Inflammatory macrophage (primary cell): Measurements from ENCODE around the gene LGALS12.

Experiments
- DNase-seq, 2 donors: peaks; one replicate each; pipeline ENCODE4 v3.0.0-alpha.2; 2020 to 2022
- total RNA-seq, 18 experiments: gene quantifications; one replicate each; lab custom pipeline; 2026; ENCODE audit warnings: mixed read lengths in 6 of 18, inconsistent platforms in 2 of 18; lab: John Stamatoyannopoulos, UW

LGALS12 gene, protein sequence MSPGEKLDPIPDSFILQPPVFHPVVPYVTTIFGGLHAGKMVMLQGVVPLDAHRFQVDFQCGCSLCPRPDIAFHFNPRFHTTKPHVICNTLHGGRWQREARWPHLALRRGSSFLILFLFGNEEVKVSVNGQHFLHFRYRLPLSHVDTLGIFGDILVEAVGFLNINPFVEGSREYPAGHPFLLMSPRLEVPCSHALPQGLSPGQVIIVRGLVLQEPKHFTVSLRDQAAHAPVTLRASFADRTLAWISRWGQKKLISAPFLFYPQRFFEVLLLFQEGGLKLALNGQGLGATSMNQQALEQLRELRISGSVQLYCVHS
- 0 to 16.9 (median 0.86) reads per million in 18 experiments for total RNA-seq

DNA sequence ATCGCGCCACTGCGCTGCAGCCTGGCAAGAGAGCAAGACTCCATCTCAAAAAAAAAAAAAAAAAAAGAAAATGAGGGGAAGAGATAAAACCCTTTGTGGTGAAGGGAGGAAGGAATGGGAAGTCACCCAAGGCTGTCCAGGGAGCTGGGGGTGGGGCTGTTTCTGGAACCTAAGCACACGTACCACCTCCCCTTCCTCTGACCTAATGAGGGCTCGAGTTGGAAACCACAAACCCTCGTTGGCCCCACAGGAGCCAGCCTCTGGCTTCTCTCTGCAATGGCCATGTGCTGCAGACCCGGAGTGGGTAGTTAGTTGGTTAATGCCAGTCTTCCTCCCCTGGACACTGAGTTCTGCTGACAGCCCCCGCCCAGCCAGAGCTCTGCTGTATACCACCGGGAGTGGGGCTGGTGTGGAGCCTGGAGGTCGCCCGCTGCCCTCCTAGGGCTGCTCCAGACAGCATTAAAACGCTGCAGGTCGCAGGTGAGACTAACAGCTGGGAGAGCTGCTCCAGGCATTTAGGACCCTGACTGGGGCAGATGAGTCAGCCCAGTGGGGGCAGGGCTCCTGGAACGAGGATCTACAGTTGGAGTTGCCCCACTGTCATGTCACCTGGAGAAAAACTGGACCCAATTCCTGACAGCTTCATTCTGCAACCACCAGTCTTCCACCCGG, at the start of gene LGALS12:
TSS of gene LGALS12 (plus strand) at position 228 of the 672 bp plus-strand sequence. CDS start at position 603, 375 bp downstream.
- peak; percentile 63 to 74 for DNase-seq

DNA sequence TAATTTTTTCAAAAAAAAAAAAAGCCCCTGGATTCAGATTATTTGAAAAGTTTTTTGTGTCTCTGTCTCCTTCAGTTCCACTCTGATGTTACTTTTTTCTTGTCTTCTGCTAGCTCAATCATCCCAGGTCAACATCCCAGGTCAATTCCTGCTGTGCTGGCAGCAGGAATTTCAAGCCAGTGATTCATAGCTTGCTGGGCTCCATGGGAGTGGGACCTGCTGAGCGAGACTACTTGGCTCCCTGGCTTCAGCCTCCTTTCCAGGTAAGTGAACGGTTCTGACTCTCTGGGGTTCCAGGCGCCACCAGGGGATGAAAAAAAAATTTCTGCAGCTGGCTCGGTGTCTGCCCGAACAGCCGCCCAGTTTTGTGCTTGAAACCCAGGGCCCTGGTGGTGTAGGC, 46.3 kb upstream of the LGALS12 start:
- no peak for DNase-seq

DNA sequence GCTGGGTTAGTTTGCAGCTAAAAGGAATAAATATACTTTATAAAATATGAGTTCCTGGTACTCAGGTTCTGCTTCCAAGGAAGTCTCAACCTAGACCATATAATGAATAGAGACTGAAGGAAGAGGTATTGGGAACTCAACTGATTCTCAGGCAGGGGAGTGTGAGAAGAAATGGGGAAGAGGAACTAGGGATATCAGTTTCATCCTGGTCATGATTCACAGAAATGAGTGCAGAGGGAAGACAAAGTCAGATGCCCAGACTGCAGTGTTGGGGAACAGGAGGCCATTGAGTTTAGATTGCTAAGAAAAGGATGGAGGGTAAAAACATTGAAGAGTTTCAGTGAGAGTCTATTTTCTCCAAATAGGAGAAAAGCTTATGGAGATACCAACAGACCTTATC, 43.7 kb upstream of the LGALS12 start:
- DNase-seq = peak; percentile 47 to 52

DNA sequence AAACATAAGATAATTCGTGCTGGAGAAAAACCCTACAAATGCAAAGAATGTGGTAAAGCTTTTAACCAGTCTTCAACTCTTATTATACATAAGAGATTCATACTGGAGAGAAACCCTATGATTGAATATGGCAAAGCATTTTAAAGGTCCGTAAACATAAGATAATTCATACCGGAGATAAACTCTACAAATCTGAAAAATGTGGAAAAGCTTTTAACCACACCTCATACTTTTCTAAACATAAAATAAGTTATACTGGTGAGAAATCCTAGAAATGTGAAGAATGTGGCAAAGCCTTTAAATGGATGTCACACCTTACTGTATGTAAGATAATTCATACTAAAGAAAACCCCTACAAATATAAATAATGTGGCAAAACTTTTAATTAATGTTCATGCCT, 35.6 kb upstream of the LGALS12 start:
- no peak for DNase-seq

DNA sequence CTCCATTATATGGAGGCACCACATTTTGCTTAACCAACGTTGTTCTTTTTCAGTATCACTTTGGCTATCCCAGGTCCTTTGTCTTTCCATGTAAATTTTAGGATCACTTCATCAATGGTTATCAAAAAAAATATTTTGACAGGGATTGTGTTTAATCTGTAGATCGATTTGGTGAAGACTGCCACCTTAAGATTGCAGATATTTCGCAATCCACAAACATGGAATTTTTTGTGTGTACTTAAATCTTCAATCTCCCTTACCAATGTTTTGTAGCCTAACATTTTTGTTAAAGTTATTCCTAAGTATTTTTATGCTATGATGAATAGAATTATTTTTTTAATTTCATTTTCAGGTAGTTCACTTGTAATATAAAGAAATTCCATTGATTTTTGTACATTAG, 33.5 kb upstream of the LGALS12 start:
- DNase-seq = no peak

DNA sequence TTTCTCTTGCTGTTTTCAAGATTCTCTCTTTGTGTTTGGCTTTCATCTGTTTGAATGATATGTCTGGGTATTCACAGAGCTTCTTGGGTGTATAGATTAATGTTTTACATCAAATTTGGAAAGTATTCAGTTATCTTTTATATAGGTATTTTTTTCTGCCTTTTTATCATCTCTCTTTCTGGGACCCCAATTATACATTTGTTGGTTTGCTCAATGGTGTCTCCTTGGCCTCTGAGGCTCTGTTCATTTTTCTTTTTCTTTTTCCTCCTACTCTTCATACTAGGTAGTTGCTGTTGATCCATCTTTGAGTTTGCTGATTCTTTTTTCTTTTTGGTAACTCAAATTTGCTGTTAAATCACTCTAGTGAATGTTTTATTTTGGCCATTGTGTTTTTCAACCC, 29.3 kb upstream of the LGALS12 start:
- no peak for DNase-seq

DNA sequence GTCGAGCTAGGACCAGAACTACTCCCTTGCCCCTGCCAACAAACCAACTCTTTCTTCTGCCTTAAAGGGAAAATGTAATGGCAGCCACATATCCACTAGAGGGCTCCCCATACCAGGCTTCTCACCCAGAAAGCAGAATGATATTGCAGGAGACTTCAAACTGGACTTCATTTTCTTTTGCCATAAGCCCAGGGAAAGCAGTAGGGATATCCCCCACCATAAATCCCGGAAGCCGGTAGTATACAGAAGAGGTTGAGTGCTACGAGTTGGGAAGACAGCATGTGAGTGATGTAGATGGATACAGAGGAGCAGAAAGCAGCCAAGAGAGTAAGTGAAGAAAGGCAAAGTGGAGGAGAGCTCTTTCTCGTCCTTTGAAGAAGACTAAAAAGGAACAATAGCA, 27.0 kb upstream of the LGALS12 start:
- peak; percentile 74 to 79 for DNase-seq

DNA sequence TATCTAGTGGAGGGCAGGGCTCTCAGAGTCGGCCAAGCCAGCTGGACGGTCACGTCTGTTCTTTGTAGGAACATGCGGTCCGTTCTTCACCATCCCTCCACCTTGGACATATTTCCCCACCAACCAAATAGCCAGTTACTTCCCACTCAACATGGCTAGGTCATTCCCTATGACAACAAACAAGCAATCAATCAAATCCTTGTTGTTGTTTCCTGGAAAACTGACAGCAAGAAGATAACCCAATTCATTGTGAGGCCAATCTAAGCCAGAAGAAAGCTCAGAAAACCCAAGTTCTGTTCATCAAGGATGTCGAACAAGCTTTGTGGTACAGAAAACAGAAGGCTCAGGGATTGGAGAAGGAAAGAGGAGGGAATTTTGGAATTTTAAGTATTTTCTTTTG, 25.8 kb upstream of the LGALS12 start:
- DNase-seq = no peak

DNA sequence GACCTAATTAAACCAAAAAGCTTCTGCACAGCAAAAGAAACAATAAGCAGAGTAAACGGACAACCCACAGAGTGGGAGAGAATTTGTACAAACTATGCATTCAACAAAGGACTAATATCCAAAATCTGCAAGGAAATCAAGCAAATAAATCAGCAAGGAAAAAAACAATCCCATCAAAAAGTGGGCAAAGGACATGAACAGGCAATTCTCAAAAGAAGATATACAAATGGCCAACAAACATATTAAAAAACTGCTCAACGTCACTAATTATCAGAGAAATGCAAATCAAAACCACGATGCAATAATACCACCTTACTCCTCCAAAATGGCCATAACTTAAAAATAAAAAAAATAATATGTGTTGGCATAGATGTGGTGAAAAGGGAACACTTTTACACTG, 20.1 kb upstream of the LGALS12 start:
- no peak for DNase-seq

DNA sequence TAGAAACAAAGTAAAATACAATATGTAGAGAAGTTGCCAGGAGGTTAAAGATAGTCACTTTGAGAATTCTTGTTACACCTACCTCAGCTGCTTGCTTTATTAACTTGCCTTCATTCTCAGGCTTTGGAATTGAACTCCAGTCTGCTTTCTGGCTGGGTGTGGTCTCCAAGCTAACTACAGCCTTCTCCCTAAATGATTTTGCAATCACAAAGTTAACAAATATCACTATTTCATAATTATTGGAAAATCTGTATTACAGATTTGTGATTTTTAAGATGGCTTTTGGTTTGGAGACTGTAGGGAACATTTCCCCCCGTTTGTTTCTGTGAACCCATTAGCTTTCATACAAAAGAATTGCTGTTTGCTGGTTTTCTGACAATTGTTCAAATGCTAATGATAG, 17.1 kb upstream of the LGALS12 start:
- peak in 1 of 2 donors; percentile 51 for DNase-seq

DNA sequence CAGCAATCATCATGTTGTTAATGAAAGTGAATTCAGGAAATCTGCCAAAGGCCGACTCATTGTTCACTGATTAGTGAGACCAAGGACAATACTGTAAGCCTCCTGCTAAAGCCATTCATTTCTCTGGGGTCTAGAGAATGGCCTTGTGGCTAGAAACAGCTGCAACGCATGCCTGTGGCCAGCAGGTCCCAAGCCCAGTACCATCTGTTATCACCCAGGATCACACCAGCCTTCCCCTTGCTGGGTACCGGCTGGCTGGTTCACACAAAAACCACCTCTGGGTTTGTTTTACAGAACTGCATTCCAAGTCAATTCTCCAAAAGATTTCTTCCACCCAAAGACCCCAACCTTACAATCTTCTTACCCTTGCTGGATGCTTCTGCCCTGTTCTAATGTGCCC, 16.0 kb upstream of the LGALS12 start:
- DNase-seq = no peak

DNA sequence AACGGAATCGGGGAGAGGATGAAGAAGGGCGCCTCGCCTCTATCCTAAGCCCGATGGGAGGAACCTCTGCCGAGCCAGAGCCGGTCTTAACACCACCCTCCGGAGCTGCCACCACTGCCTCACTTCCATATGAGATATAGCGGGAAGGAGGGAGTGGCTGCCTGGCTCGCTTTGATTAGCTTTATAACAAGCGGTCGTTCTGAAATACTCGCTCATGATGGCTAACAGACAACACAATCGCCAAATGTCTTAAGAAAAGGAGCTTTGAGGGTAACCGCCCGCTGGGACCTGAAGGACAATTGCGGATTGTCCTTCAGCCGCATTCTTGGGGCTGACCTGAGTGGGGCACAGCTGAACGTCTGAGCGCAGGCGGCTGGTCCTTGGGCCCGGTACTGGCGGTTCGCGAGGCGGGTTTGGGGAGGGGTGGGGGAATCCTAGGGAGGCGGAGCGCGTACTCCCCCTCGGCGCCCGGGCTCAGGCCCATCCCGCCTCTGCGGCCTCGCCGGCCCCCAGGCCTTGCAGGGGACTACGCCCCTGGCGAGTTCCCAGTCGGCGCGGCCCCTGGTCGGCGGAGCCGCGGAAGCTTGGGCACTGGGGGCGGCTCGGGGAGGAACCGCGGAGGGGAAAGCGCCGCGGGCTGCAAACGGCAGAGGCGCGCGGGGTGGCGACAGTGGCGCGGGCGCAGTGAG, 15.2 kb upstream of the LGALS12 start, which contains the start of gene PLAAT5:
TSS of gene PLAAT5 (minus strand) at position 617 of the 689 bp plus-strand sequence. CDS start at position 484, 133 bp downstream.
- no peak for DNase-seq

DNA sequence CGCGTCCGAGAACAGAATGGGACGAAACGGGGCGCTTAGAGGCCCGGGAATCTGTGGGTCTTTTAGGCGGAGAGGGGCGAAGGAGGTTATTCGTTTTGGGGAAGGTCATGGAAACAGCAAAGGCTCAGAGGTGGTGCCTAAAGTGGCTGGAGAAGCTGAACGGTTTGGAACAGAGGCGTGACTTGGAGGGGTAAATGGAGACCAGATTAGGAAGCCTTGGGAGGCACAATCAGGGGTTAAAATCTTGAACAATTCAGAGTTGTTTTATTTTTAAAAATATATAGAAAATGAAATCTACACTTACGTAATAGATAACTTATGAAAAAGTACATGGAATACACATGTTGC, 14.7 kb upstream of the LGALS12 start:
- DNase-seq = no peak

DNA sequence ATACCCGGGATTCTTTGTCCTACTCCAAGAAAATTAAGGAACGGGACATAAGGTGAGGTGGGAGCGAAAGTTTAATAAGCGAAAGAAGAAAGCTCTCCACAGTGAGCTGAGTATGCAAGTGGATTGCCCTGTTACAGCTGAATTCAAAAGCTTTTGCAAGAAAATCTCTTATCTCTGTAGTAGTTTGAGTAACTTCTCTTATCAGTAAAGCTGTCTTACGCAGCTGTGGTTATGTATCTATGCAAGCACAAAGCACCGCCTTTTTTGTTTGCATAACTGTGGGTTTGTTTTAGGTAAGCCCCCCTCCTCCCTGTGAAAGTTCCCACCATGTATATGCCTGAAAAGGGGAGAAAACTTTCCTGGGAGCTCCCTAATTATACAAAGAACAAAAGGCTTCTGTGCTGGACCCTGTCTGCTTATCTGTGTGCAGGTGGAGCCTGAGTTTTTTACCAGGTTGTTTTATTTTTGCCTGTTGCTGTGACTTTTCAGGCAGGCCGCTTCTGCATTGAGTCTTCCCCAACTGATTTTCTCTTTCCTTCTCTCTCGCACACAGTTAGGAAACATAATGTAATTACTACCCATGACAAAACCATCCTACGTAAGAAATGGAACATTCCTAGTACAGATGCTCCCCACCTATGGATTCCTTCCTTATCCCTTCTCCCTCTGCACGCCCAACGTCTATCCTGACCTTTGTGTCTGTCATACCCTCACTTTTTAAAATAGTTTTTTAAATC, 14.1 kb upstream of the LGALS12 start:
- no peak for DNase-seq

DNA sequence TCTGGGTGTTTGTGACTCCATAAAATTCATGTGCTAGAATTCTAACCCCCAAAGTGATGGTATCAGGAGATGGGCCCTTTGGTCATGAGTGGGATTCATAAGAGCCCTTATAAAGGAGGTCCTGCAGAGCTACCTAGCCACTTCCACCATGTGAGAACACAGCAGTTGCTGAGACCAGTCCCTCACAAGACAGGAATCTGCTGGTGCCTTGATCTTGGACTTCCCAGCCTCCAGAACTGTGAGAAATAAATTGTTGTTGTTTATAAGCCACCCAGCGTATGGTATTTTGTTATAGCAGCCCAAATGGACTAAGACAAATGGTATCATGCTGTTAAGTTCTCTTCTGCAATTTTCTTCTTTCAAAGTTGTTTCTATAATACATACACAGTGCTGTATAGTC, 13.4 kb upstream of the LGALS12 start:
- no peak for DNase-seq

DNA sequence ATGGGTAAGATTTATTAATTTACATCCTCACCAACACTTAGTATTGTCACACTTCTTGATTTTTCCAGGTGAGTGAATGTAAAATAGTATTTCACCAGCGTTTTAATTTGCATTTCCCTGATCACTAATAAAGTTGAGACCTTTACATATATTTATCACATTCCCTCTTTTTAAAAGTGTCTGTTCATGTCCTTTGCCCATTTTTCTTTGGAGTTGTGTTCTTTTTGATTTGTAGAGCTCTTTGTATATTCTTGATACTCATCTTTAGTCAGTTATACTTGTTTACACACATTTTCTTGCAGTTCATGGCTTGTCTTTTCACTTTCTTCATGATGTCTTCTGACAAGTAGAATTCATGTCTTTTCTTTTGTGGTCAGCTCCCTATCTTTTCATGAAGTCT, 12.8 kb upstream of the LGALS12 start:
- DNase-seq = no peak

DNA sequence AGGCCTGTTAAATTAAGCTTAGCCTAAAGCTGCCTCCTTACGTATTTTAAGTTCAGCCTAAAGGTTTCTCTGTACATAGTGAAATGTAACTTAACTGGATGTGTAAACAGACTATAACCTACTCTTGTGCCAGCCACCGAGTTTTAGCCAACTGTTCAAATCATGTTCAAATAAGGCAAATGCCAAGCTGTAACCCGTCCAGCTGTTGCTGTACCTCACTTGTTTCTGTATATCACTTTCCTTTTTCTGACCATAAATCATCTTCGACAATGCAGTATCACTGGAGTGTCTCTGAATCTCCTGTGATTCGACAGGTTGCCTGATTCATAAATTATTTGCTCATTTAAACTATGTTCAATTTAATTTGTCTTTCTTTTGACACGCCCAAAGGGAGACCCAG, 10.9 kb upstream of the LGALS12 start:
- no peak for DNase-seq

DNA sequence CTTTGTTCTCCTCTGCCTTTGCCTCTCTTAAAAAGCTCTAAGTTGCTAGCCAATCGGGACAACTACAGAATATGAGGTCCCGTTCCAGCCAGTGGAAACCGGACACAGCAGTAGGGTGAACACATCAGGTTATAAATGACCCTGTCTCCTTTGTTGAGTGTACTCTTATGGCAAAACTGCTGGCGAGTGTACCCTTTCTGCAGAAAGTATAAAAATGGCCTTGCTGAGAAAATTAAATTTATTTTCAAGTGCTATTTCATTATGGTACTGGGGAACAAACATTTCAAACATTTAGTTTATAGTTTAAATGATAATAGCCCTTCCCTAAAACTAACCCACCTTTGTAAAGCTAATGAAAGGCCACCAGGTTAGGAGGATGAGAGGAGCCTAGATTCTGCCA, 6.0 kb upstream of the LGALS12 start:
- DNase-seq = no peak

DNA sequence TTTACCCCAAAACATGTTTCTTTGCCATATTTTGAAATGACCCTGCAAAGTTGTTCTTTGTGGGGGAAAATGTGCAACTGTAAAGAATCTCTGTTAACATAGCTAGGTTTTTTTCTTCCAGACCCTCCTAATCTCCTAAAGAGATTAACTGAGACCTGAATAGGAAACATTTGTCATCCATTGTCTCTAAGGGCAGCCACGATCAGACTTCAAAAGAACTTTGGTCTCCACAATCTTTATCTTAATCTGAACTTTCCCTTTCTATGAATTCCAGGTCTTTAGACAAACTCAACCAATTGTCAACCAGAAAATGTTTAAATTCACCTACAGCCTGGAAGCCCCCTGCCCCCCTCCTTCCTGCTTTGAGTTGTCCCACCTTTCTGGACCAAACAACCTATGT, 4.6 kb upstream of the LGALS12 start:
- DNase-seq = no peak

DNA sequence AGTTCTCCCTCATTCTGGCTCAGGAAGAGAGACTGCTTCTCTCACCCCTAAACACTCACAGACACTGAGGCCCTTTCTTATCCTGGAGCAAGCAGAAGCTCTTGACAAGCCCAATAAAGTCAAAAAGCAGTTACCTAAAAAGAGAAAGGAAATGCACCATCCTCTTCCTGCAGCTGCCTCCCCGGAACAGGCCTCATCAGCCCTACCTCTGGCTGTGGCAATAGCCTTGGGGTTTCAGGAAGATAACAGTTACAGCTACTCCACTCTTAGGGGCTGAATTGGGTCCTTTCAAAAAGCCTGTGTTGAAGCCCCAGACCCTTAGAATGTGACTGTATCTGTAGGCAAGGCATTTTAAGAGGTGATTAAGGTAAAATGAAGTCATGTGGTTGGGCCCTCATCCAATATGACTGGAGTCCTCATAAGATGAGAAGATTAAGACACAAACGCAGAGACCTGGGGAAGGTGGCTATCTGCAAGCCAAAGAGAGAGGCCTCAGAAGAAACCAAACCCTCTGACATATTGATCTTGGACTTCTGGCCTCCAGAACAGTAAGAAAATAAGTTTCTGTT, 3.5 kb upstream of the LGALS12 start:
- DNase-seq = no peak

DNA sequence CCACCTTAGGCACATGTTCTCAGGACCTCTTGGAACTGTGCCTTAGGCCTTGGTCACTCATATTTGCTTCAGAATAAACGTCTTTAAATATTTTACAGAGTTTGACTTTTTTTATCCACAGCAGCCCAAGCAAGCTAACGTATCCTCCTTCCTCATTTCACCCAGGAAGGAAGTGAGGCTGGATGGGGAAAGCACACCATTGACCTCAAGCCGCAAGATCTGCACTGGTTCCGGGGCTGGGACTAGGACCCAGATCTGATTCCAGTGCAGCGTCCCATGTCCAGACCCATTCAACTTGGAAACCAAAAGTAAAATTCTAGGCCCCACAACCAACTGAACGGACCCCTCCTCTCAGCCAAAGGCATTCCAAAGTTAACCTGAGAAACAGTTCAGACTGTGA, 2.4 kb upstream of the LGALS12 start:
- peak; percentile 78 to 81 for DNase-seq

DNA sequence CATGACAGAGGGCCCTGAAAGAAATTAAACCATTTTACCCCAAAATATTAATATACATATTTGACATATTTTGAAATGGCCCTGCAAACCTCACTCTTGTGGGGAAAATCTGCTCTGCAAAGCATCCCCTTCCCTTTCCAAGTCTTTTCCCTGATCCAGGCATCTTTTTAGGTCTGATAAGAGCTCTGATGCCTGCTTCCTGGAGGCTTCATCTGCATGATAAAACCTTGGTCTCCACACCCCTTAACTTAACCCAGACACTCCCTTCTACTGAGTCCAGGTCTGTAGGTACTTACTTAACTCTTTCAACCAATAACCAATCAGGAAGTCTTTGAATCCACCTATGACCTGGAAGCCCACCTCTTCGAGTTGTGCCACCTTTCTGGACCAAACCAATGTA, 1.8 kb upstream of the LGALS12 start:
- DNase-seq = no peak
